ENCODE data around the gene NME3. TPM values are rescaled to one million over a fixed set of nuclear protein-coding genes. Genes with fewer than 3 reads are reported as not detected.

The NME3 gene
- total and polyA plus RNA-seq, 10 of the 15 experiments (the other 5 are each of a cell fraction or from before 2014, with no cell fraction given): 0.61 to 55.5 (median 26.5) TPM

GRCh38 chr16:1723450-1724147 lies 47.7 kb downstream of the NME3 start (continued):
- TF ChIP-seq ATF2 (IDR thresholded peaks at IDR 0.05; ENCODE audit: low read length): no peak

- intact Hi-C loops (cut with micrococcal nuclease; ENCODE audit: unreplicated experiment): loop anchor here (2.0 kb wide), 1 partner anchor 15 kb away; the partner anchor contains the start of gene MAPK8IP3
- Histone ChIP-seq H3K27ac (ENCODE audit: control insufficient read depth, insufficient read depth) (no peak overlapping the region), H3K79me2 (ENCODE audit: control insufficient read depth, insufficient read depth, low read length) (peaks cover 9% of the 10 kb centered on the region), H3K9ac (ENCODE audit: control insufficient read depth, insufficient read depth, low read length) (no peak overlapping the region), H3K9me3 (replicated peaks; ENCODE audit: control insufficient read depth, insufficient read depth, low read length) (no peaks in the 10 kb centered on the region), H3K27me3 (replicated peaks in 1 of 2; ENCODE audit: control insufficient read depth in 2 of 2, insufficient read depth in 2 of 2, low read length in 1 of 2) (no peaks in the 10 kb centered on the region), H3K4me2 (ENCODE audit: control insufficient read depth, insufficient read depth) (no peak overlapping the region), H3K36me3 (ENCODE audit: control insufficient read depth in 2 of 2, insufficient read depth in 2 of 2, low read length in 1 of 2) (peaks cover 4 to 5% of the 10 kb centered on the region in 2 experiments), H4K20me1 (ENCODE audit: control insufficient read depth, insufficient read depth) (no peaks in the 10 kb centered on the region), H2AFZ (ENCODE audit: control insufficient read depth, low read depth, low read length) (no peak overlapping the region), H3K4me3 (no peak overlapping the region), H3K4me1 (ENCODE audit: control insufficient read depth, insufficient read depth, low read length) (peaks cover 45% of the 10 kb centered on the region)
- ChIA-PET RAD21 (ENCODE audit: unreplicated experiment) (interaction anchor here (0.6 to 1.2 kb wide), 2 partner anchors 44 to 1042 kb away, joined by 3 to 4 read pairs; partner anchors contain the start of gene JPT2), POLR2A (interaction anchor here (1.3 kb wide), 1 partner anchor 15 kb away, joined by 5 read pairs; the partner anchor contains the start of gene MAPK8IP3), CTCF (interaction anchor here (1.7 kb wide), 1 partner anchor 20 kb away, joined by 3 read pairs; no protein-coding TSS in a partner anchor), SMC1A (ENCODE audit: uncharacterized antibody, unreplicated experiment) (interaction anchor here (0.9 kb wide), 1 partner anchor 49 kb away, joined by 3 read pairs; no protein-coding TSS in a partner anchor)
- BruUV-seq (replicated peaks): no TSS peak
- no peak for DNase-seq (ENCODE audit: low read depth, low spot score)
- ATAC-seq: no peak
- 96% methylated on average over 9 of the region's 9 CpGs for WGBS (ENCODE audit: insufficient coverage, insufficient replicate concordance, low lambda C conversion rate, missing lambda C conversion rate)
- TF ChIP-seq ETV6 (conservative IDR thresholded peaks at IDR 0.05 in 1 of 2, IDR thresholded peaks at IDR 0.05 in 1 of 2; ENCODE audit: borderline replicate concordance in 1 of 2, low read depth in 1 of 2) (no peak), STAT3 (IDR thresholded peaks at IDR 0.05; ENCODE audit: low read depth, low read length) (no peak), NBN (IDR thresholded peaks at IDR 0.05) (no peak), MTA3 (IDR thresholded peaks at IDR 0.05; ENCODE audit: borderline replicate concordance, low read length) (no peak), MLLT1 (IDR thresholded peaks at IDR 0.05) (no peak), WRNIP1 (IDR thresholded peaks at IDR 0.05; ENCODE audit: borderline replicate concordance, low read depth, low read length) (no peak), ZNF384 (IDR thresholded peaks at IDR 0.05; ENCODE audit: borderline replicate concordance, low read depth, low read length) (no peak), ZNF274 (IDR thresholded peaks at IDR 0.05; ENCODE audit: insufficient read depth, insufficient read length) (no peak), POLR2A (IDR thresholded peaks at IDR 0.05; ENCODE audit: low read depth, low read length) (no peak), REST (IDR thresholded peaks at IDR 0.05; ENCODE audit: low read depth, low read length) (no peak), NKRF (conservative IDR thresholded peaks at IDR 0.05) (no peak), EGR1 (IDR thresholded peaks at IDR 0.05; ENCODE audit: borderline replicate concordance in 1 of 2, low read depth in 2 of 2, low read length in 2 of 2) (no peak)
- no peak for FAIRE-seq
- in situ Hi-C loops (cut with MboI): no loop called here
These were observed 50.0 kb downstream of the NME3 start for GRCh38 chr16:1721372-1721771.

All from GM12878 (cell line).